ENCODE results near the gene TRPC4. TPM values are rescaled to one million over a fixed set of nuclear protein-coding genes. Genes with fewer than 3 reads are reported as not detected.
A peak's percentile ranks its signal among the peaks of the same experiment; 100 is the strongest.

The TRPC4 gene
- total RNA-seq, 1 experiment from 2014 or later = 0.10 TPM

DNA sequence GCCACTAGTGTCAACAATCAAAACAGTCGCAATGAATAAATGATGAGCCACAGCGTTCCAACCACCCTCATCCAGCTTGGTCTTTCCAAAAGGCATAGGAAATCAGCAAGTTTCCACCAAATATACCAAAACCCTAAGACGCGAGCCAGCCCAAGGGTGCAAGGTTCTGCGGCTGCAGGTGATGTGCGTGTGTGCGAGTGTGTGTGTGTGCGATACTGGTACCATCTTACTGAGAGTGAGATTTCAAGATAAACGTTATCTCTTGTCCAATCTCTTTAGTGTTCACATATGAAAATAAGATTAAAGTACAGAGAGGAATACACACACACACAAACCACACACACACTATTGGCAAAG, 895 bp upstream of the TRPC4 start:
- CTCF ChIA-PET = interaction anchor here (0.7 kb wide), 1 partner anchor 102 kb away, joined by 3 read pairs; no protein-coding TSS in a partner anchor
- H3K36me3 ChIP-seq (ENCODE audit: control insufficient read depth, insufficient read depth, low read length) = no peaks in the 10 kb centered on the region
- H3K4me3 ChIP-seq (ENCODE audit: low read depth in 2 of 2, low read length in 2 of 2) = peak overlapping the region in 1 of 2 experiments; percentile 53; a peak in 2 of 4 replicates
- BruUV-seq (replicated peaks) = no TSS peak
- ATAC-seq = no peak
- POLR2A ChIA-PET = no interaction called here
- H3K4me1 ChIP-seq (ENCODE audit: control insufficient read depth, insufficient read depth, low read length) = no peaks in the 10 kb centered on the region
- no peak for DNase-seq (ENCODE audit: low read depth, low spot score)
- TF ChIP-seq TCF7L2 (IDR thresholded peaks at IDR 0.05; ENCODE audit: low read depth, low read length) = no peak
- TF ChIP-seq, protein P1, sequence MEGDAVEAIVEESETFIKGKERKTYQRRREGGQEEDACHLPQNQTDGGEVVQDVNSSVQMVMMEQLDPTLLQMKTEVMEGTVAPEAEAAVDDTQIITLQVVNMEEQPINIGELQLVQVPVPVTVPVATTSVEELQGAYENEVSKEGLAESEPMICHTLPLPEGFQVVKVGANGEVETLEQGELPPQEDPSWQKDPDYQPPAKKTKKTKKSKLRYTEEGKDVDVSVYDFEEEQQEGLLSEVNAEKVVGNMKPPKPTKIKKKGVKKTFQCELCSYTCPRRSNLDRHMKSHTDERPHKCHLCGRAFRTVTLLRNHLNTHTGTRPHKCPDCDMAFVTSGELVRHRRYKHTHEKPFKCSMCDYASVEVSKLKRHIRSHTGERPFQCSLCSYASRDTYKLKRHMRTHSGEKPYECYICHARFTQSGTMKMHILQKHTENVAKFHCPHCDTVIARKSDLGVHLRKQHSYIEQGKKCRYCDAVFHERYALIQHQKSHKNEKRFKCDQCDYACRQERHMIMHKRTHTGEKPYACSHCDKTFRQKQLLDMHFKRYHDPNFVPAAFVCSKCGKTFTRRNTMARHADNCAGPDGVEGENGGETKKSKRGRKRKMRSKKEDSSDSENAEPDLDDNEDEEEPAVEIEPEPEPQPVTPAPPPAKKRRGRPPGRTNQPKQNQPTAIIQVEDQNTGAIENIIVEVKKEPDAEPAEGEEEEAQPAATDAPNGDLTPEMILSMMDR (IDR thresholded peaks at IDR 0.05) = 0 out of 2 replicates have a peak, but pooled peaks have one; percentile 18
- intact Hi-C loops (cut with micrococcal nuclease; ENCODE audit: unreplicated experiment) (loop anchor here (10.0 kb wide), 1 partner anchor 664 kb away; no protein-coding TSS in a partner anchor), in situ Hi-C loops (cut with HindIII; ENCODE audit: low pct_unique_long_range_greater_than_20kb, low sequenced_read_pairs) (no loop called here)
- no peaks in the 10 kb centered on the region for H3K27me3 ChIP-seq (ENCODE audit: control insufficient read depth, insufficient read depth, low read length)
- H3K9me3 ChIP-seq (ENCODE audit: control insufficient read depth, insufficient read depth, low read depth, low read length) = no peaks in the 10 kb centered on the region
- H3K27ac ChIP-seq (ENCODE audit: low read length) = no peak overlapping the region

DNA sequence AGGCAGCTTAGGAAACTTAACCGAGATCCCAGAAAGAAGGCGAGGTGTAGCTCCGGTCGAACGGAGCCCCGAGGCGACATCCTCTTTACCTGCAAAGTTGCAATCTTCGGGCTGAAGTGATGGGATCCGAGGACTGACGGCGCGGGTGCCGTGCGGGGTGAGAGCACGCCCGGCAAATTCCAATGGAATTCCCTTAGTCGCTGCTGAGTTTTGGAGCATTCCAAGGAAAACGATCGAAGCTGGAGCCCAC, 141 bp downstream of the TRPC4 start:
- Histone ChIP-seq H3K36me3 (ENCODE audit: control insufficient read depth, insufficient read depth, low read length) (no peaks in the 10 kb centered on the region), H3K4me3 (ENCODE audit: low read depth in 2 of 2, low read length in 2 of 2) (peak overlapping the region; percentile 27 to 53), H3K27me3 (ENCODE audit: control insufficient read depth, insufficient read depth, low read length) (no peaks in the 10 kb centered on the region), H3K9me3 (ENCODE audit: control insufficient read depth, insufficient read depth, low read depth, low read length) (no peaks in the 10 kb centered on the region), H3K27ac (ENCODE audit: low read length) (no peak overlapping the region), H3K4me1 (ENCODE audit: control insufficient read depth, insufficient read depth, low read length) (no peaks in the 10 kb centered on the region)
- ATAC-seq (peak; percentile 51; the same call in 1 of the 2 replicates), DNase-seq (ENCODE audit: low read depth, low spot score) (no peak)
- intact Hi-C loops (cut with micrococcal nuclease; ENCODE audit: unreplicated experiment) = no loop called here
- ChIA-PET CTCF (interaction anchor here (0.6 to 0.7 kb wide), 2 partner anchors 50 to 305 kb away, joined by 6 to 7 read pairs; no protein-coding TSS in a partner anchor), POLR2A (no interaction called here)
- TF ChIP-seq SIN3A (IDR thresholded peaks at IDR 0.05; ENCODE audit: borderline replicate concordance, insufficient read depth, low read depth, low read length) (no peak), POLR2AphosphoS5 (IDR thresholded peaks at IDR 0.05; ENCODE audit: low read depth, low read length) (no peak), TCF7L2 (IDR thresholded peaks at IDR 0.05; ENCODE audit: low read depth, low read length) (no peak)
- TF ChIP-seq, protein P1 (IDR thresholded peaks at IDR 0.05) = no peak
- TF ChIP-seq, protein P2, sequence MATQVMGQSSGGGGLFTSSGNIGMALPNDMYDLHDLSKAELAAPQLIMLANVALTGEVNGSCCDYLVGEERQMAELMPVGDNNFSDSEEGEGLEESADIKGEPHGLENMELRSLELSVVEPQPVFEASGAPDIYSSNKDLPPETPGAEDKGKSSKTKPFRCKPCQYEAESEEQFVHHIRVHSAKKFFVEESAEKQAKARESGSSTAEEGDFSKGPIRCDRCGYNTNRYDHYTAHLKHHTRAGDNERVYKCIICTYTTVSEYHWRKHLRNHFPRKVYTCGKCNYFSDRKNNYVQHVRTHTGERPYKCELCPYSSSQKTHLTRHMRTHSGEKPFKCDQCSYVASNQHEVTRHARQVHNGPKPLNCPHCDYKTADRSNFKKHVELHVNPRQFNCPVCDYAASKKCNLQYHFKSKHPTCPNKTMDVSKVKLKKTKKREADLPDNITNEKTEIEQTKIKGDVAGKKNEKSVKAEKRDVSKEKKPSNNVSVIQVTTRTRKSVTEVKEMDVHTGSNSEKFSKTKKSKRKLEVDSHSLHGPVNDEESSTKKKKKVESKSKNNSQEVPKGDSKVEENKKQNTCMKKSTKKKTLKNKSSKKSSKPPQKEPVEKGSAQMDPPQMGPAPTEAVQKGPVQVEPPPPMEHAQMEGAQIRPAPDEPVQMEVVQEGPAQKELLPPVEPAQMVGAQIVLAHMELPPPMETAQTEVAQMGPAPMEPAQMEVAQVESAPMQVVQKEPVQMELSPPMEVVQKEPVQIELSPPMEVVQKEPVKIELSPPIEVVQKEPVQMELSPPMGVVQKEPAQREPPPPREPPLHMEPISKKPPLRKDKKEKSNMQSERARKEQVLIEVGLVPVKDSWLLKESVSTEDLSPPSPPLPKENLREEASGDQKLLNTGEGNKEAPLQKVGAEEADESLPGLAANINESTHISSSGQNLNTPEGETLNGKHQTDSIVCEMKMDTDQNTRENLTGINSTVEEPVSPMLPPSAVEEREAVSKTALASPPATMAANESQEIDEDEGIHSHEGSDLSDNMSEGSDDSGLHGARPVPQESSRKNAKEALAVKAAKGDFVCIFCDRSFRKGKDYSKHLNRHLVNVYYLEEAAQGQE (IDR thresholded peaks at IDR 0.05; ENCODE audit: insufficient read depth in 1 of 2, low read depth in 2 of 2, low read length in 1 of 2) = no peak
- BruUV-seq (replicated peaks) = no TSS peak
- in situ Hi-C loops (cut with HindIII; ENCODE audit: low pct_unique_long_range_greater_than_20kb, low sequenced_read_pairs) = no loop called here
